GM12878 (cell line): Measurements from ENCODE around the gene FSIP1. TPM values are rescaled to one million over a fixed set of nuclear protein-coding genes. Genes with fewer than 3 reads are reported as not detected.

ENCODE experiments used
- ATAC-seq: fragments of 200-7000 bp; cut with Tn5 transposase; 3 replicates; pipeline ENCODE4 v1.9.1; 2020; ENCODE audit warnings: mild to moderate bottlenecking, moderate library complexity
- BruUV-seq: library from RNA; stranded (reverse); fragments of 400-500 nt; replicated peaks from 2 replicates; lab custom pipeline; 2021; lab: Mats Ljungman, UMichigan
- CTCF ChIA-PET: fragments of 300-600 bp; sonication (Branson Sonifier 250); formaldehyde crosslinking; extraction: SDS; loops from one replicate; lab custom pipeline; 2021; ENCODE audit warnings: inconsistent platforms; lab: Yijun Ruan, JAX
- POLR2A ChIA-PET: fragments of 350-600 bp; formaldehyde crosslinking; extraction: SDS; loops from one replicate; lab custom pipeline; 2021; ENCODE audit warnings: inconsistent platforms; lab: Charles Lee
- RAD21 ChIA-PET: fragments of 300-600 bp; sonication (Branson Sonifier 250); formaldehyde crosslinking; loops from one replicate; lab custom pipeline; 2023; ENCODE audit warnings: antibody characterized with exemption; ENCODE audit not compliant: unreplicated experiment; lab: Charles Lee
- SMC1A ChIA-PET: fragments of 300-600 bp; sonication (Branson Sonifier 250); formaldehyde crosslinking; loops from one replicate; lab custom pipeline; 2023; ENCODE audit not compliant: unreplicated experiment, uncharacterized antibody; lab: Charles Lee
- DNase-seq: peaks from one replicate; pipeline ENCODE4 v3.0.0-alpha.2; 2011; ENCODE audit warnings: low read depth, low spot score
- FAIRE-seq: peaks from 3 replicates; lab custom pipeline; 2011; peaks lifted over from hg19 to GRCh38; lab: Jason Lieb, UNC
- H2AFZ ChIP-seq: 2 replicates; pipeline ENCODE4 v1.6.0; 2011; ENCODE audit warnings: low read depth, low read length, control low read depth; ENCODE audit not compliant: control insufficient read depth
- H3K27ac ChIP-seq: 2 replicates; pipeline ENCODE4 v1.5.1; 2011; ENCODE audit warnings: control low read depth; ENCODE audit not compliant: control insufficient read depth, insufficient read depth
- H3K27me3 ChIP-seq, 2 experiments: replicated peaks in 1 of 2; 2 replicates each; pipeline versions ENCODE4 v1.6.0 to v1.6.1; 2011; ENCODE audit warnings: low read length in 1 of 2; ENCODE audit not compliant: control insufficient read depth in 2 of 2, insufficient read depth in 2 of 2
- H3K36me3 ChIP-seq, 2 experiments: 2 replicates each; pipeline ENCODE4 v1.5.1; 2011; ENCODE audit warnings: low read length in 1 of 2; ENCODE audit not compliant: control insufficient read depth in 2 of 2, insufficient read depth in 2 of 2
- H3K4me1 ChIP-seq: 2 replicates; pipeline ENCODE4 v1.6.1; 2011; ENCODE audit warnings: mild to moderate bottlenecking, low read length, moderate library complexity, mixed read lengths; ENCODE audit not compliant: control insufficient read depth, insufficient read depth
- H3K4me2 ChIP-seq: 2 replicates; pipeline ENCODE4 v1.6.0; 2011; ENCODE audit warnings: control low read depth; ENCODE audit not compliant: control insufficient read depth, insufficient read depth
- H3K4me3 ChIP-seq: fragments of 200-600 bp; sonication (generic); 2 replicates; pipeline ENCODE4 v1.5.1; 2016
- H3K79me2 ChIP-seq: 2 replicates; pipeline ENCODE4 v1.6.0; 2011; ENCODE audit warnings: low read length; ENCODE audit not compliant: control insufficient read depth, insufficient read depth
- H3K9ac ChIP-seq: 2 replicates; pipeline ENCODE4 v1.8.0; 2011; ENCODE audit warnings: low read length, control low read depth, mixed read lengths; ENCODE audit not compliant: control insufficient read depth, insufficient read depth
- H3K9me3 ChIP-seq: replicated peaks from 3 replicates; pipeline ENCODE4 v1.5.1; 2011; ENCODE audit warnings: mild to moderate bottlenecking, low read length; ENCODE audit not compliant: control insufficient read depth, insufficient read depth
- H4K20me1 ChIP-seq: 2 replicates; pipeline ENCODE4 v1.6.0; 2011; ENCODE audit not compliant: control insufficient read depth, insufficient read depth
- BACH1 ChIP-seq: fragments of 450-650 bp; IDR thresholded peaks from 2 replicates; pipeline ENCODE4 v1.6.1; 2017; ENCODE audit warnings: mild to moderate bottlenecking, borderline replicate concordance
- CEBPB ChIP-seq, 2 experiments: fragments of 150-350 bp in 1 of 2; IDR thresholded peaks; 2 replicates each; pipeline ENCODE4 v1.6.1; 2012 to 2014; ENCODE audit warnings: low read depth in 2 of 2, low read length in 2 of 2, borderline replicate concordance in 1 of 2, inconsistent platforms in 1 of 2
- CEBPZ ChIP-seq: fragments of 150-350 bp; IDR thresholded peaks from 2 replicates; pipeline ENCODE4 v1.6.1; 2016; ENCODE audit warnings: low read depth, low read length
- MEF2A ChIP-seq: IDR thresholded peaks from 2 replicates; pipeline ENCODE4 v1.6.1; 2011; ENCODE audit warnings: low read depth, mild to moderate bottlenecking, low read length, moderate library complexity; ENCODE audit not compliant: insufficient read depth
- POLR2AphosphoS2 ChIP-seq: IDR thresholded peaks from 2 replicates; pipeline ENCODE4 v1.6.1; 2011; ENCODE audit warnings: low read depth, mild to moderate bottlenecking, low read length, improper control_type of control experiment, moderate library complexity
- POLR2AphosphoS5 ChIP-seq: IDR thresholded peaks from 2 replicates; pipeline ENCODE4 v1.6.1; 2011; ENCODE audit warnings: mild to moderate bottlenecking, low read length, inconsistent platforms
- REST ChIP-seq: IDR thresholded peaks from 2 replicates; pipeline ENCODE4 v1.6.1; 2012; ENCODE audit warnings: mild to moderate bottlenecking, low read depth, low read length
- SPI1 ChIP-seq: IDR thresholded peaks from 2 replicates; pipeline ENCODE4 v1.6.1; 2011; ENCODE audit warnings: low read depth, mild to moderate bottlenecking, low read length, moderate library complexity, borderline replicate concordance; ENCODE audit not compliant: insufficient read depth
- WGBS: methylation state at CpG from one replicate; pipeline ENCODE4 v1.1.6; 2016; ENCODE audit warnings: low lambda C conversion rate; ENCODE audit not compliant: insufficient replicate concordance, insufficient coverage; ENCODE audit errors: missing lambda C conversion rate; 5-methylcytosine and 5-hydroxymethylcytosine counted together
- in situ Hi-C: fragments of 300-500 bp; cut with MboI; formaldehyde crosslinking; loops from 9 replicates; pipeline ENCODE4 v1.14.3; 2018; ENCODE audit warnings: mixed read lengths
- intact Hi-C: fragments of 100-400 bp; cut with micrococcal nuclease; formaldehyde crosslinking; loops from one replicate; pipeline ENCODE4 v1.14.2; 2022; ENCODE audit not compliant: unreplicated experiment
- polyA plus RNA-seq, 11 experiments: library from polyadenylated mRNA; depleted of rRNA in 4 of 11; unstranded in 6 of 11; stranded (reverse) in 5 of 11; fragments of >200 nt; fragmentation: Nextera tagmentation in 4 of 11; fragmentation: Illumina TruSeq in 1 of 11; extraction: Ambion mirVana in 4 of 11; extraction: Trizol in 1 of 11; gene quantifications; 1 replicate in 1 of 11; 2 replicates in 10 of 11; pipeline versions ENCODE4 v1.2.1 to v1.2.3, GENCODE V29; 2011 to 2016; ENCODE audit warnings: inconsistent platforms in 2 of 11, missing spikeins in 2 of 11, low read depth in 1 of 11
- total RNA-seq, 4 experiments: library from RNA; depleted of rRNA in 3 of 4; stranded (reverse); fragments of >200 nt in 3 of 4; fragmentation: Illumina TruSeq in 1 of 4; extraction: Trizol in 1 of 4; gene quantifications; 2 replicates each; pipeline versions ENCODE4 v1.2.1 to v1.2.3, GENCODE V29; 2013 to 2021
- TF ChIP-seq, protein P1 (sequence below): fragments of 450-650 bp; IDR thresholded peaks from 2 replicates; pipeline ENCODE4 v1.6.1; 2017; ENCODE audit warnings: antibody characterized with exemption, mild to moderate bottlenecking, moderate library complexity
- TF ChIP-seq, protein P2 (sequence below): fragments of 450-650 bp; IDR thresholded peaks from 2 replicates; pipeline ENCODE4 v1.6.1; 2017; ENCODE audit warnings: borderline replicate concordance

The FSIP1 gene
- total and polyA plus RNA-seq, 10 of the 15 experiments (the other 5 are each of a cell fraction or from before 2014, with no cell fraction given) = 0.15 to 0.67 (median 0.35) TPM

GRCh38 chr15:39581242-39581792 lies 201.3 kb downstream of the FSIP1 start:
- ATAC-seq (peak; percentile 25), DNase-seq (no peak), FAIRE-seq (no peak)
- SMC1A ChIA-PET = interaction anchor here (0.6 to 3.5 kb wide), 3 partner anchors 98 to 457 kb away, joined by 3 to 34 read pairs (median 5); no protein-coding TSS in a partner anchor
- no TSS peak for BruUV-seq
- Histone ChIP-seq H3K4me1 (no peaks in the 10 kb centered on the region), H3K4me3 (no peak overlapping the region), H3K27me3 (peaks cover 4 to 5% of the 10 kb centered on the region in 2 experiments; a peak in 3 of 4 replicates), H2AFZ (no peak overlapping the region), H3K9ac (no peak overlapping the region), H3K9me3 (no peaks in the 10 kb centered on the region; the same call in 2 of the 3 replicates), H3K27ac (no peak overlapping the region), H3K36me3 (no peaks in the 10 kb centered on the region), H3K4me2 (peak overlapping the region; percentile 91; the same call in 1 of the 2 replicates), H3K79me2 (no peaks in the 10 kb centered on the region), H4K20me1 (no peaks in the 10 kb centered on the region)
- POLR2A ChIA-PET = interaction anchor here (0.5 kb wide), 1 partner anchor 432 kb away, joined by 3 read pairs; no protein-coding TSS in a partner anchor
- RAD21 ChIA-PET = interaction anchor here (0.9 to 2.3 kb wide), 3 partner anchors 176 to 440 kb away, joined by 3 to 13 read pairs (median 8); no protein-coding TSS in a partner anchor
- CTCF ChIA-PET = interaction anchor here (0.8 to 8.5 kb wide), 6 partner anchors 42 to 1141 kb away, joined by 4 to 68 read pairs (median 8); no protein-coding TSS in a partner anchor
- intact Hi-C loops (loop anchor here (2.0 to 5.0 kb wide), 5 partner anchors 106 to 869 kb away; no protein-coding TSS in a partner anchor), in situ Hi-C loops (loop anchor here (5.0 to 25.0 kb wide), 3 partner anchors 454 to 874 kb away; no protein-coding TSS in a partner anchor)
- 49% methylated on average over 17 of the region's 18 CpGs for WGBS
- no peak for TF ChIP-seq MEF2A
- TF ChIP-seq BACH1 = no peak
- TF ChIP-seq REST = no peak
- TF ChIP-seq, protein P1, sequence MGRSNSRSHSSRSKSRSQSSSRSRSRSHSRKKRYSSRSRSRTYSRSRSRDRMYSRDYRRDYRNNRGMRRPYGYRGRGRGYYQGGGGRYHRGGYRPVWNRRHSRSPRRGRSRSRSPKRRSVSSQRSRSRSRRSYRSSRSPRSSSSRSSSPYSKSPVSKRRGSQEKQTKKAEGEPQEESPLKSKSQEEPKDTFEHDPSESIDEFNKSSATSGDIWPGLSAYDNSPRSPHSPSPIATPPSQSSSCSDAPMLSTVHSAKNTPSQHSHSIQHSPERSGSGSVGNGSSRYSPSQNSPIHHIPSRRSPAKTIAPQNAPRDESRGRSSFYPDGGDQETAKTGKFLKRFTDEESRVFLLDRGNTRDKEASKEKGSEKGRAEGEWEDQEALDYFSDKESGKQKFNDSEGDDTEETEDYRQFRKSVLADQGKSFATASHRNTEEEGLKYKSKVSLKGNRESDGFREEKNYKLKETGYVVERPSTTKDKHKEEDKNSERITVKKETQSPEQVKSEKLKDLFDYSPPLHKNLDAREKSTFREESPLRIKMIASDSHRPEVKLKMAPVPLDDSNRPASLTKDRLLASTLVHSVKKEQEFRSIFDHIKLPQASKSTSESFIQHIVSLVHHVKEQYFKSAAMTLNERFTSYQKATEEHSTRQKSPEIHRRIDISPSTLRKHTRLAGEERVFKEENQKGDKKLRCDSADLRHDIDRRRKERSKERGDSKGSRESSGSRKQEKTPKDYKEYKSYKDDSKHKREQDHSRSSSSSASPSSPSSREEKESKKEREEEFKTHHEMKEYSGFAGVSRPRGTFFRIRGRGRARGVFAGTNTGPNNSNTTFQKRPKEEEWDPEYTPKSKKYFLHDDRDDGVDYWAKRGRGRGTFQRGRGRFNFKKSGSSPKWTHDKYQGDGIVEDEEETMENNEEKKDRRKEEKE = no peak
- TF ChIP-seq SPI1 = no peak
- TF ChIP-seq CEBPB (IDR thresholded peaks at IDR 0.05; ENCODE audit: borderline replicate concordance in 1 of 2, low read depth in 2 of 2, low read length in 2 of 2) = no peak
- TF ChIP-seq POLR2AphosphoS5 = no peak
- TF ChIP-seq, protein P2, sequence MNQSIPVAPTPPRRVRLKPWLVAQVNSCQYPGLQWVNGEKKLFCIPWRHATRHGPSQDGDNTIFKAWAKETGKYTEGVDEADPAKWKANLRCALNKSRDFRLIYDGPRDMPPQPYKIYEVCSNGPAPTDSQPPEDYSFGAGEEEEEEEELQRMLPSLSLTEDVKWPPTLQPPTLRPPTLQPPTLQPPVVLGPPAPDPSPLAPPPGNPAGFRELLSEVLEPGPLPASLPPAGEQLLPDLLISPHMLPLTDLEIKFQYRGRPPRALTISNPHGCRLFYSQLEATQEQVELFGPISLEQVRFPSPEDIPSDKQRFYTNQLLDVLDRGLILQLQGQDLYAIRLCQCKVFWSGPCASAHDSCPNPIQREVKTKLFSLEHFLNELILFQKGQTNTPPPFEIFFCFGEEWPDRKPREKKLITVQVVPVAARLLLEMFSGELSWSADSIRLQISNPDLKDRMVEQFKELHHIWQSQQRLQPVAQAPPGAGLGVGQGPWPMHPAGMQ = no peak
- TF ChIP-seq CEBPZ = no peak
- TF ChIP-seq POLR2AphosphoS2 = no peak
